GM18505 (cell line): ENCODE data around the gene CIB1.
"Not testable (repeated sequence)": the region's sequence is repeated elsewhere in the genome, so short reads cannot be mapped to it uniquely, and the experiment has no call there.

ENCODE experiments used
- ATAC-seq: cut with Tn5 transposase; IDR thresholded peaks from one replicate; pipeline ENCODE4 v1.9.1; 2021; ENCODE audit not compliant: unreplicated experiment
- POLR2A ChIP-seq: IDR thresholded peaks from 4 replicates; pipeline ENCODE4 v1.6.1; 2011; ENCODE audit warnings: borderline replicate concordance; ENCODE audit not compliant: insufficient read depth, insufficient read length; ENCODE audit errors: extremely low read depth

The CIB1 gene

DNA sequence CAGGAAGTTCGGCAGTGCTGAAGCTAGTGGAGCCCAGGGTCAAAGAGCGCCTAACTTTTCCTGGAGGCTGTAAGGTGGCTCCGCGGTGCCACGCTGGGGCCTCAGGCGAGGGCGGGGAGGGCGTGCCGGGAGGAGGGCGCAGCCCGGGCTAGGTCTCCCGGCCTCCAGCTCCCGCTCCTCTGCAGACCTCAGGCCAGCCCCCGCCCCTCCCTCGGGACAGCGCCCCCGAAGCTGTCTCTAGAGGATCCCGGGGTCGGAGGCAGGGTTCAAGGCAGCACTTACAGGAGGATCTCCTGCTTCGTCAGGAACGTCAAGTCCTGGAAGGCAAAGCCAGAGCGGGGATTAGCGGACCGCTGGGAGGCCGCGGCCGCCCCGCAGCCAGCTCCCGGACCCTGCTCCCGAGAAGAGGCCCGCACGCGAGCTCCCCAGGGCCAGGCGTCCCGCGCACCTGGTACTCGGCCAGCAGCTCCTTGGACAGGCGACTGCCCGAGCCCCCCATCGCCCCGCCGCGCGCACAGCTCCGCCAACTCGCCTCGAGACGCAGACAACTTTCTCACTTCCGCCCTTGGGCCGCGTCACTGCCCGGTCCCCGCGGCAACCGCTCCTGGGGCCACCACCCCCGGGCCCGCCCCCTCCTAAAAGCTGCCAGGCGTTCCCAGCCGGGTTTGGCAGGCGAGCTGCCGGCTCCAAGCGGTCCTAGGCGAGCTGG, at the start of gene CIB1:
Gene CIB1, minus strand, starts transcription at position 555 of the 709 bp plus-strand sequence. Its CDS starts 56 bp downstream, at position 499.
- ATAC-seq = peak; percentile 89
- TF ChIP-seq POLR2A = peak; percentile 49

DNA sequence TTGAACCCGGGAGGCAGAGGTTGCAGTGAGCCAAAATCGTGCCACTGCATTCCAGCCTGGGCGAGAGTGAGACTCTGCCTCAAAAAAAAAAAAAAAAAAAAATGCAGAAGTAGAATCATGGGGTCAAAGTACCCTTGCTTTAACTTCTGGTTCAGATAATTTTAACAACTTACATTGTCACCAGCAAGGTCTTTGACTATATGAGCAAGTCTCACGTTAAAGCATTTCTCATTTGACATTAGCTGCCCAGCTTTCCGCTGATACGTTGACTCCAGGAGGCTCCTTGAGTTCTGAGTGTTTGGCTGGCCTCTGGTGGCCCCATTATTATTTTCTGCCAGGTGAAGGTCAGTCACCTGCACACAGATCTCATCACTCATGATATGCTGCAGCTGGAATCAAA, 47.9 kb upstream of the CIB1 start:
- ATAC-seq = not testable (repeated sequence)

DNA sequence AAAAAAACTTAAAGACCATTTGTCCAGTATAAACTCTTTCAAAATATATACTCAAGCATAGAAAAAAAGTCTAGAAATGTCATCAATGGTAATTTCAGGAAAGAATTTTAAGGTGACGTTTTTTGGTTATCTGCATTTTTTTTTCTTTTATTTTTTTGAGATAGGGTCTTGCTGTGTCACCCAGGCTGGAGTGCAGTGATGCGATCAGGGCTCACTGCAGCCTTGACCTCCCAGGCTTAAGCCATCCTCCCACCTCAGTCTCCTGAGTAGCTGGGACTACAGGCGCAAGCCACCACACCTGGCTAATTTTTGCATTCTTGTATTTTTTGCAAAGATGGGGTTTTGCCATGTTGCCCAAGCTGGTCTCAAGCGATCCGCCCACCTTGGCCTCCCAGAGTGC, 47.0 kb upstream of the CIB1 start:
- not testable (repeated sequence) for ATAC-seq

DNA sequence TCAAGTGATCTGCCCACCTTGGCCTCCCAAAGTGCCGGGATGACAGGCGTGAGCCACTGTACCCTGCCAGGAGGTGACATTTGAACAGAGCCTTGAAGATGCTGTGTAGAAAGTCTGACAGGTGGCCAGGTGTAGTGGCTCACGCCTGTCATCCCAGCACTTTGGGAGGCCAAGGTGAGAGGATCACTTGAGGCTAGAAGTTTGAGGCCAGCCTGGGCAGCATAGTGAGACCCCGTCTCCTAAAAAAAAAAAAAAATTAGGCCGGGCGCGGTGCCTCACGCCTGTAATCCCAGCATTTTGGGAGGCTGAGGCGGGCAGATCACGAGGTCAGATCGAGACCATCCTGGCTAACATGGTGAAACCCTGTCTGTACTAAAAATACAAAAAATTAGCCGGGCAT, 44.7 kb upstream of the CIB1 start:
- not testable (repeated sequence) for ATAC-seq

DNA sequence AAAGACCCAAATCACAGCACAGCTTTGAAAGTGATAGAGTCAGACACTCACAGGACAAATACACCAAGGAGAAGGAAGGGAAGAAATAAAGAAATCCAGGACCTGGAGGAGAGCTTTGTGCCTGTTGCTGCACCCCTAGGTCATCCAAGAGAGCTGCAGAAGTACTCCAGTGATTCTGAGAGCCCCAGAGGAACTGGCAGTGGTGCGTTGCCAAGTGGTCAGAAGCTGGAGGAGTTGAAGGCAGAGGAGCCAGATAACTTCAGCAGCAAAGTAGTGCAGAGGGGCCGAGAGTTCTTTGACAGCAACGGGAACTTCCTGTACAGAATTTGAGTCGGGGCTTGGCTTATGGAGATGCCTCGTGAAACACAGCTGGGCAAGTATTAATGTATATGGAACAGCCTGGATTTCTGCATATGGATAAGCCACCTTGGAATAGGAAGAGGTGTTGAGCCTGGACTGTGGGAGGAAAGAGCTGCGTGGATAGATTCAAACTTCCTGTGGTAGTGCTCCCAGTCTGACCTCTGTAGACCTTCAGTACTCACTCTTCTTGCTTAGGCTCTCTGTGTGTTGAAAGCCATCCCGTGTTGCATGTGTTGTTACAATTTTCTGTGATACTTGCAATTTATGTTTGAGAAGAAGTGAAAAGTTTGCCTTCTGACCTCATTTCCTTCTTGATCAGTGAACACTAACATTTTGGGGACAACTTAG, 37.9 kb upstream of the CIB1 start:
- no peak for ATAC-seq
- no peak for TF ChIP-seq POLR2A

DNA sequence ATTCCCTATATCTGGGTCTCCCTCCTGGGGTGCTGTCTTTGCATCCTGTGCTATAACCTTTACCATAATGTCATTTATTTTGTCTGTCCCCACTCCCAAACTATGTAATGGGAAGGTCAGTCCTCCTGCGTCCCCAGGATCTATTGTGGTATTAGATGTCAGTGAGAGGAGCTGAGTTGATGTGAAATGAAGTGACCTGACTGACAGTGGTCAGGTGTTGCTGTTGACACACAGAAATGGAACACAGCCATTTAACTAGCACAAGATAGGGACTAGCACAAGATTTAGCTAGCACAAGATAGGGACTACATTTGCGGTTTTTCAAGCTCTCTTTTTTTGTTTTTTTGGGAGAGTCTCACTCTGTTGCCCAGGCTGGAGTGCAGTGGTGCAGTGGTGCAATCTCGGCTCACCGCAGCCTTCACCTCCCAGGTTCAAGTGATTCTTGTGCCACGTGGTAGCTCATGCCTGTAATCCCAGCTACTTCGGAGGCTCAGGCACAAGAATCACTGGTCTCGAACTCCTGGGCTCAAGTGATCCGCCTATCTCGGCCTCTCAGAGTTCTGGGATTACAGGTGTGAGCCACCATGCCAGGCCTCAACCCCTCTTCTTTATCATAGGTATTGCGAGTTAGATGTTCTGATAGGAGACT, 36.9 kb upstream of the CIB1 start:
- TF ChIP-seq POLR2A = no peak
- no peak for ATAC-seq

DNA sequence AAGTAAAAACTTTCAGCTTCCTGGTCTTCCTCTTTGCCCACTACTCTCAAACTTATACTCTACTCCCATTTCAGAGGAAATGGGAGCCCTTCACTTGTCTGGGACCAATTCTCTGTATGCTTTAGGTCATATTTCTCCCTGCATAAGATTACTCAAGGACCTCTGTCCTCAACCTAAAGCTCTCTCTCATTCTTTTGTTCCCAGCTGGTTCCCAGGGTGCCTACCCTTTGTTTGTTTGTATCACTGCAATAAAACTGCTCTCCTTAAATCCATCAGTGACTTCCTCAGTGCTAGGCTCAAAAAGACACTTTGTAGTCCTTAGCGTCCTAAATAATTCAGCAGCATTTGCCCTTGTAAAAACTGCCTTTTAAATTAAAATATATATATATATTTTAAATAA, 34.7 kb upstream of the CIB1 start:
- no peak for ATAC-seq
- TF ChIP-seq POLR2A = no peak

DNA sequence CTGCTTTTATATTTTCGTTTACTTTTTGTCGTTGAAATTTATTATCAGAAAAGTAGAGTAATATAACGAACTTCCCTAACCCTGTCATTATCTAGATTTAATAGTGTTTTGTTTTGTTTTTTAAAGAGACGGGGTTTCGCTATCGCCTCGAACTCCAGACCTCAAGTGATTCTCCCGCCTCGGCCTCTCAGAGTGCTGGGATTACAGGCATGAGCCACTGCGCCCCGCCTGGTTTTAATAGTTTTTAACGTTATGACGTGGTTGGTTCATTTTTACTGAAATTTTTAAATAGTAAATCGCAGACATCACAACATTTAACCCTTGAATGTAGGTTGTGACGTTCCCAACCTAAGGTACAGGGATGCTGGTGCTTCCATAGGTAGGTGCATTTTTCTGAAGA, 32.7 kb upstream of the CIB1 start:
- no peak for ATAC-seq
- TF ChIP-seq POLR2A = no peak

DNA sequence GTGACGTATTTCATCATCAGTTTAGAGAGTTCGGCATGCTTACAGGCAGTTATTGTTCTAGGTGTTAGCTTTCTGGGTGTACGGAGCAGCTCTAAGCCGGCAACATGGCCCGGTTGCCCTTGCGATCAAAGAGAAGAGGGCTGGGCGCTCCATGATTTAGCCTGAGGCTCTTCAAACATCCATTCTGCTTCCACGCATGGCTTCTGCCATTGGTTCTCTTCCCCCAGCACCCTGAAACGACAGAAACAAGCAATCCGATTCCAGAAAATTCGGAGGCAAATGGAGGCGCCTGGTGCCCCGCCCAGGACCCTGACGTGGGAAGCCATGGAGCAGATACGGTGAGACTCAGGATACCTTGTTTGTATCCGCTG, 32.3 kb upstream of the CIB1 start:
- no peak for TF ChIP-seq POLR2A
- peak; percentile 2 for ATAC-seq

DNA sequence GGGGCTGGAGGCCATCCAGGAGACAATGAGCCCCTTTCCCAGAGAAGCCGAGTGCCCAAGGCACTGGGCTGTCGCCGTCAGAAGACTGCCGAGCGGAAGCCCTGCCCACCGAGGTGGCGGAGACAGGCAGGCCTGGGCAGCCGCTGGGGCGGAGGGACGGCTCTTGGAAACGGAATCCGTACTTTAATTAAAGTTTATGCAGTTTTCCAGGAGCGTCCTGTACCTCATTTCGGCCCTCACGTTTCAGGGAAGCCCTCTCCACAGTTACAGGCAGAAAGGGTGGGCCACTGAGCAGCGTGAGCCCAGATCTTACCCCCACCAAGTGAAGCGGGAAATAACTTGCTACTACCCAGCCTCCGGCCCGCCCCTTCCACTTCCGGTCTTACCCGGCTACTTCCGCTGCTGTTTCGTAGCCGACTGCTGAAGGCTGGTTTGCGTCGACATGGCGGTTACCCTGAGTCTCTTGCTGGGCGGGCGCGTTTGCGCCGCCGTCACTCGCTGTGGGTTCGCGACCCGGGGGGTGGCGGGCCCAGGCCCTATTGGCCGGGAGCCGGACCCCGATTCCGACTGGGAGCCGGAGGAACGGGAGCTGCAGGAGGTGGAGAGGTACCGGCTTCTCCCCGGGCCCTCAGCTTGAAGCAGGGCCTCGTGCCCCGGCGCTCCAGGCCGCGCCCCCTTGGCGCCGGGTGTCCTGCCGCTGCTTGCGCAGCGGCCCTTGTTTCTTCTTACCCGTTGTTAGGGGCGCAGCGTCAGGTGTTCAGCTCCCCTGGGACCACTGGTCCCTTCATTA, 31.7 kb upstream of the CIB1 start, which contains the start of gene NGRN:
Gene NGRN, plus strand, starts transcription at position 402 of the 790 bp plus-strand sequence. Its CDS starts 41 bp downstream, at position 443.
- TF ChIP-seq POLR2A = peak; percentile 98
- peak; percentile 81 for ATAC-seq

DNA sequence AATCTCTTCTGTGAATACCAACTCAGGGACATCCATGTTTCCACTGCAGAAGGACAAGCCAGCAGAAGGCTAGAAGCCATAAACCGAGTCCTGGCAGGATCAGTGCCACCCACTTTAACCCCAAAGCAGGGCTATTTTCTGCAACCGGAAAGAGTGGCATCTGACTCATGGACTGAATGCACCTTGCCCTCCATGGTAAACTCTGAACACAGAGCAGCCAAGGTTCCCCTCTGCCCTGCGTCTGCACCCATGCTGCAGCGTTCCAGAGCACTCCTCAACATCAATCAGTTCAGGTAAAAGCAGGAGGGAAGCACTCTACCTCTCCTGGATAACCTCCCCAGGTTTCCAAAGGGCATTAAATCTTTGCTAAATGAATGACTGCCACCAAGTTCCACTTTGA, 30.9 kb upstream of the CIB1 start:
- no peak for TF ChIP-seq POLR2A
- no peak for ATAC-seq

DNA sequence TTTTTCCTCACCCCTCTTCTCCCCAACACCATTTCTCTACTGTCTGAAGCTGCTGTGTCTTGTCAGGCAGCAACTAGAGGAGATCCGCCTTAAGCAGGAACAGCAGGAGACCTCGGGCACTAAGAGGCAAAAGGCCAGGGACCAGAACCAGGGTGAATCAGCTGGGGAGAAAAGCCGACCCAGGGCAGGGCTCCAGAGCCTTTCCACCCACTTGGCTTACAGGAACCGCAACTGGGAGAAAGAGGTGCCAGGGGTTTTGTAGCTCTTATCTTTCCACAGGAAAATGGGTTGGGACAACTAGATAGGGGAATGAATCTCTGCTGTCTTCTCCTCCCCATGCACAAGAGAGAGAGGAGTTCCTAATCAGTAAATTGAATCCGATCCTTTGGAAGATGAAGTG, 28.7 kb upstream of the CIB1 start:
- no peak for ATAC-seq
- no peak for TF ChIP-seq POLR2A

DNA sequence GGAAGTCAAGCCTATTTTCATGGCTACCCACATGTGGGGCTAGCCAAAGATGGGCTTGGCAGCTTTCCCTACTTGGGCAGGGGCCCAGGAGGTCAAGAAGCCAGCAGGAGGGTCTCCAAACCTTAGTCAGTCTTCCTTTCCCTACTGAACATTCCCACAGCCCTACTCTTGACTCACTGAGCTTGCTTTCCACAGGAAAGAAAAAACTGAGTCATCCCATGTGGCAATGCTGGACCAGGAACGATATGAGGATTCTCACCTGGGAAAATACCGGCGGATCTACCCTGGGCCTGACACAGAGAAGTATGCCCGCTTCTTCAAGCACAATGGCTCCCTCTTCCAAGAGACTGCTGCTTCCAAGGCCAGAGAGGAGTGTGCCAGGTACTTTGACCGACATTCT, 28.1 kb upstream of the CIB1 start:
- ATAC-seq = no peak
- TF ChIP-seq POLR2A = no peak

DNA sequence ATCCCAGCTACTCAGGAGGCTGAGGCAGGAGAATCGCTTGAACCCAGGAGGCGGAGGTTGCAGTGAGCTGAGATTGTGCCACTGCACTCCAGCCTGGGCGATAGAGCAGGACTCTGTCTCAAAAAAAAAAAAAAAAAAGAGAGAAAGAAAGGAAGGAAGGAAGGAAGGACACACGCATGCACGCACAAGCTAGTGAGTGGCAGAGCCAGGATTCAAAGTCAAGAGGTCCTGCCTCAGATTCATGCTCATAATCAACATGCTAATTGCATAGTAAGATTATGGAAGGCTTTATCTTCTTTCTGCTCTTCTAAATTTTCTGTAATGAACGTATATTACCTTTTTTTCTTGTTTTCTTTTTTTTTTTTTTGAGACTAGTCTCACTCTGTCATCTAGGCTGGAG, 27.0 kb upstream of the CIB1 start:
- ATAC-seq = not testable (repeated sequence)
